ENCODE data around the gene LIN7A. TPM values are rescaled to one million over a fixed set of nuclear protein-coding genes. Genes with fewer than 3 reads are reported as not detected.

LIN7A gene
- total RNA-seq, 1 donor from 2014 or later: 31.7 TPM

GRCh38 chr12:80925237-80925636, 12.5 kb downstream of the LIN7A start:
- H3K9me3 Mint-ChIP-seq: peaks cover 4% of the 10 kb centered on the region
- H3F3A ChIP-seq (ENCODE audit: low read depth): no peaks in the 10 kb centered on the region
- no peak overlapping the region for H3K4me3 Mint-ChIP-seq
- no peaks in the 10 kb centered on the region for H4K20me1 ChIP-seq (ENCODE audit: low read depth)
- no peaks in the 10 kb centered on the region for H3K4me1 Mint-ChIP-seq
- H3K36me3 Mint-ChIP-seq: no peaks in the 10 kb centered on the region
- H3K27me3 Mint-ChIP-seq (ENCODE audit: insufficient read depth, low read depth): peaks cover 2% of the 10 kb centered on the region
- H3K4me2 ChIP-seq: no peak overlapping the region
- H3K27ac ChIP-seq: no peak overlapping the region
- peaks cover 5% of the 10 kb centered on the region for H3K79me2 ChIP-seq (ENCODE audit: low read depth)
- H3K27me3 ChIP-seq: no peaks in the 10 kb centered on the region
- no peak overlapping the region for H3K4me3 ChIP-seq
- no peak overlapping the region for H2AFZ ChIP-seq (replicated peaks)
- no peaks in the 10 kb centered on the region for H3K4me1 ChIP-seq
- no peak overlapping the region for H3K27ac Mint-ChIP-seq
- TF ChIP-seq EZH2phosphoT487 (IDR thresholded peaks at IDR 0.05): no peak
- TF ChIP-seq CTCF (IDR thresholded peaks at IDR 0.05): no peak
- no peak for TF ChIP-seq EZH2 (IDR thresholded peaks at IDR 0.05)
- DNase-seq (ENCODE audit: low spot score): no peak
- H3K9me3 ChIP-seq (ENCODE audit: low read depth): no peaks in the 10 kb centered on the region
- H3K36me3 ChIP-seq: no peaks in the 10 kb centered on the region
- no peak overlapping the region for H3K9ac ChIP-seq

- no peak overlapping the region for H3K27ac Mint-ChIP-seq
- Histone ChIP-seq H3K27me3 (no peaks in the 10 kb centered on the region), H3K4me3 (no peak overlapping the region), H4K20me1 (ENCODE audit: low read depth) (no peaks in the 10 kb centered on the region), H3K9ac (no peak overlapping the region), H3K79me2 (ENCODE audit: low read depth) (no peaks in the 10 kb centered on the region), H3K36me3 (no peaks in the 10 kb centered on the region), H3K4me1 (no peaks in the 10 kb centered on the region), H2AFZ (replicated peaks) (no peak overlapping the region), H3F3A (ENCODE audit: low read depth) (no peaks in the 10 kb centered on the region), H3K9me3 (ENCODE audit: low read depth) (no peaks in the 10 kb centered on the region), H3K4me2 (no peak overlapping the region), H3K27ac (no peak overlapping the region)
- DNase-seq (ENCODE audit: low spot score): no peak
- no peak for TF ChIP-seq CTCF (IDR thresholded peaks at IDR 0.05)
- TF ChIP-seq EZH2phosphoT487 (IDR thresholded peaks at IDR 0.05): no peak
- no peak for TF ChIP-seq EZH2 (IDR thresholded peaks at IDR 0.05)
- H3K4me3 Mint-ChIP-seq: no peak overlapping the region
- H3K9me3 Mint-ChIP-seq: peaks cover 4% of the 10 kb centered on the region
- no peaks in the 10 kb centered on the region for H3K36me3 Mint-ChIP-seq
- peaks cover 2% of the 10 kb centered on the region for H3K27me3 Mint-ChIP-seq (ENCODE audit: insufficient read depth, low read depth)
- no peaks in the 10 kb centered on the region for H3K4me1 Mint-ChIP-seq
Observed at GRCh38 chr12:80924437-80924836, 13.3 kb downstream of the LIN7A start.

- Histone ChIP-seq H3K4me1 (no peaks in the 10 kb centered on the region), H3K9ac (no peak overlapping the region), H2AFZ (replicated peaks) (no peak overlapping the region), H3F3A (ENCODE audit: low read depth) (no peaks in the 10 kb centered on the region), H3K4me3 (no peak overlapping the region), H3K4me2 (no peak overlapping the region), H3K36me3 (no peaks in the 10 kb centered on the region), H3K79me2 (ENCODE audit: low read depth) (no peaks in the 10 kb centered on the region), H3K9me3 (ENCODE audit: low read depth) (no peaks in the 10 kb centered on the region), H3K27ac (no peak overlapping the region), H3K27me3 (no peaks in the 10 kb centered on the region), H4K20me1 (ENCODE audit: low read depth) (no peaks in the 10 kb centered on the region)
- DNase-seq (ENCODE audit: low spot score): no peak
- H3K27me3 Mint-ChIP-seq (ENCODE audit: insufficient read depth, low read depth): no peaks in the 10 kb centered on the region
- H3K4me1 Mint-ChIP-seq: no peaks in the 10 kb centered on the region
- no peak overlapping the region for H3K4me3 Mint-ChIP-seq
- TF ChIP-seq CTCF (IDR thresholded peaks at IDR 0.05): no peak
- TF ChIP-seq EZH2 (IDR thresholded peaks at IDR 0.05): no peak
- no peak for TF ChIP-seq EZH2phosphoT487 (IDR thresholded peaks at IDR 0.05)
- H3K9me3 Mint-ChIP-seq: no peaks in the 10 kb centered on the region
- no peak overlapping the region for H3K27ac Mint-ChIP-seq
- H3K36me3 Mint-ChIP-seq: no peaks in the 10 kb centered on the region
Observed at GRCh38 chr12:80920006-80920405, 17.7 kb downstream of the LIN7A start.
